Stimulated activated CD4-positive, alpha-beta T cell treated with anti-CD3 and anti-CD28 coated beads, TNF-alpha, amount 100 ng/mL, for 4 hours (primary cell): ENCODE data around the gene SH3TC1.

Source experiments
- DNase-seq, 3 experiments: peaks; one replicate each; pipeline ENCODE4 v3.0.0-alpha.2; 2020; ENCODE audit warnings: low read depth in 3 of 3

Gene SH3TC1

GRCh38 chr4:8163436-8164193, 35.5 kb upstream of the SH3TC1 start:
- no peak for DNase-seq

- no peak for DNase-seq
Observed at GRCh38 chr4:8164194-8164565, 34.9 kb upstream of the SH3TC1 start.

GRCh38 chr4:8164687-8165086, 34.4 kb upstream of the SH3TC1 start:
- DNase-seq = no peak

- no peak for DNase-seq
Observed at GRCh38 chr4:8165374-8165896, 33.7 kb upstream of the SH3TC1 start.

GRCh38 chr4:8167291-8167690, 31.8 kb upstream of the SH3TC1 start:
- no peak for DNase-seq

GRCh38 chr4:8167815-8168214, 31.3 kb upstream of the SH3TC1 start:
- no peak for DNase-seq

- DNase-seq = no peak
Observed at GRCh38 chr4:8168232-8168631, 30.9 kb upstream of the SH3TC1 start.

- no peak for DNase-seq
Observed at GRCh38 chr4:8168832-8169598, 30.1 kb upstream of the SH3TC1 start.

- DNase-seq = no peak
Observed at GRCh38 chr4:8169763-8170162, 29.3 kb upstream of the SH3TC1 start.

- DNase-seq = no peak
Observed at GRCh38 chr4:8170341-8170740, 28.7 kb upstream of the SH3TC1 start.

- no peak for DNase-seq
Observed at GRCh38 chr4:8171266-8171665, 27.8 kb upstream of the SH3TC1 start.

GRCh38 chr4:8171984-8172924, 26.8 kb upstream of the SH3TC1 start:
- no peak for DNase-seq

- no peak for DNase-seq
Observed at GRCh38 chr4:8173492-8174242, 25.4 kb upstream of the SH3TC1 start.

- no peak for DNase-seq
Observed at GRCh38 chr4:8174970-8175369, 24.1 kb upstream of the SH3TC1 start.

- no peak for DNase-seq
Observed at GRCh38 chr4:8175686-8176085, 23.4 kb upstream of the SH3TC1 start.

- no peak for DNase-seq
Observed at GRCh38 chr4:8176547-8177399, 22.3 kb upstream of the SH3TC1 start.

GRCh38 chr4:8177552-8177951, 21.5 kb upstream of the SH3TC1 start:
- no peak for DNase-seq

GRCh38 chr4:8177956-8178355, 21.1 kb upstream of the SH3TC1 start:
- DNase-seq = no peak

GRCh38 chr4:8179074-8179473, 20.0 kb upstream of the SH3TC1 start:
- DNase-seq = no peak

GRCh38 chr4:8179771-8180170, 19.3 kb upstream of the SH3TC1 start:
- no peak for DNase-seq
